ENCODE results near the gene CDH6.

Gene CDH6

GRCh38 chr5:31229266-31229665 lies 35.8 kb downstream of the CDH6 start:
- ChIA-PET POLR2A (no interaction called here), CTCF (interaction anchor here (1.4 kb wide), 1 partner anchor 42 kb away, joined by 3 read pairs; no protein-coding TSS in a partner anchor)
- DNase-seq (ENCODE audit: extremely low spot score) = no peak
- no peak for TF ChIP-seq CTCF (IDR thresholded peaks at IDR 0.05; ENCODE audit: control extremely low read depth, extremely low read depth, low read depth, missing control alignments)

- POLR2A ChIA-PET = no interaction called here
- TF ChIP-seq CTCF (IDR thresholded peaks at IDR 0.05; ENCODE audit: control extremely low read depth, extremely low read depth, low read depth, missing control alignments) = no peak
- DNase-seq (ENCODE audit: extremely low spot score) = no peak
- CTCF ChIA-PET = interaction anchor here (0.7 to 2.4 kb wide), 16 partner anchors 8 to 1191 kb away, joined by 3 to 26 read pairs (median 4); no protein-coding TSS in a partner anchor
Observed at GRCh38 chr5:31231177-31231838, 37.8 kb downstream of the CDH6 start.

- ChIA-PET POLR2A (no interaction called here), CTCF (interaction anchor here (0.7 to 2.4 kb wide), 20 partner anchors 9 to 1192 kb away, joined by 3 to 26 read pairs (median 4); no protein-coding TSS in a partner anchor)
- peak; percentile 30 for DNase-seq (ENCODE audit: extremely low spot score)
- peak; percentile 68 for TF ChIP-seq CTCF (IDR thresholded peaks at IDR 0.05; ENCODE audit: control extremely low read depth, extremely low read depth, low read depth, missing control alignments)
Observed at GRCh38 chr5:31232273-31232888, 38.9 kb downstream of the CDH6 start.

GRCh38 chr5:31235381-31235780 lies 41.9 kb downstream of the CDH6 start:
- TF ChIP-seq CTCF (IDR thresholded peaks at IDR 0.05; ENCODE audit: control extremely low read depth, extremely low read depth, low read depth, missing control alignments) = no peak
- ChIA-PET CTCF (no interaction called here), POLR2A (no interaction called here)
- DNase-seq (ENCODE audit: extremely low spot score) = no peak

- CTCF ChIA-PET = interaction anchor here (0.5 kb wide), 1 partner anchor 9 kb away, joined by 3 read pairs; no protein-coding TSS in a partner anchor
Observed at GRCh38 chr5:31236339-31236738, 42.9 kb downstream of the CDH6 start.

GRCh38 chr5:31237174-31237573 lies 43.7 kb downstream of the CDH6 start:
- CTCF ChIA-PET = interaction anchor here (0.7 kb wide), 1 partner anchor 19 kb away, joined by 3 read pairs; no protein-coding TSS in a partner anchor
- no peak for DNase-seq (ENCODE audit: extremely low spot score)
- no peak for TF ChIP-seq CTCF (IDR thresholded peaks at IDR 0.05; ENCODE audit: control extremely low read depth, extremely low read depth, low read depth, missing control alignments)
- POLR2A ChIA-PET = no interaction called here

More at GRCh38 chr5:31236339-31236738, 42.9 kb downstream of the CDH6 start:
- TF ChIP-seq CTCF (IDR thresholded peaks at IDR 0.05; ENCODE audit: control extremely low read depth, extremely low read depth, low read depth, missing control alignments) = no peak
- DNase-seq (ENCODE audit: extremely low spot score) = no peak
- POLR2A ChIA-PET = no interaction called here

Data from GM10248 (cell line).